H1 (cell line): ENCODE measurements around the gene SMCHD1. TPM values are rescaled to one million over a fixed set of nuclear protein-coding genes. Genes with fewer than 3 reads are reported as not detected.

ENCODE experiments used
- CHD2 ChIP-seq: IDR thresholded peaks from 2 replicates; pipeline ENCODE4 v1.6.1; 2012; ENCODE audit warnings: low read length, improper control_type of control experiment
- GABPA ChIP-seq: IDR thresholded peaks from 2 replicates; pipeline ENCODE4 v1.6.1; 2011; ENCODE audit warnings: mild to moderate bottlenecking, low read length, moderate library complexity, borderline replicate concordance; ENCODE audit not compliant: insufficient read depth
- RAD21 ChIP-seq, 2 experiments: IDR thresholded peaks in 1 of 2; conservative IDR thresholded peaks in 1 of 2; 2 replicates each; pipeline ENCODE4 v1.6.1; 2011; ENCODE audit warnings: low read depth in 2 of 2, low read length in 2 of 2, improper control_type of control experiment in 1 of 2, inconsistent platforms in 1 of 2, mild to moderate bottlenecking in 1 of 2, moderate library complexity in 1 of 2
- SAP30 ChIP-seq: fragments of 300-600 bp; sonication (generic); IDR thresholded peaks from 2 replicates; pipeline ENCODE4 v1.7.1; 2012; ENCODE audit warnings: low read length, moderate library complexity, mild to moderate bottlenecking, inconsistent platforms; ENCODE audit not compliant: insufficient read depth, insufficient replicate concordance
- SP2 ChIP-seq: IDR thresholded peaks from 2 replicates; pipeline ENCODE4 v1.6.1; 2012; ENCODE audit warnings: mild to moderate bottlenecking, low read length, inconsistent platforms
- SP4 ChIP-seq: IDR thresholded peaks from 2 replicates; pipeline ENCODE4 v1.6.1; 2012; ENCODE audit warnings: low read length, inconsistent platforms
- ZNF274 ChIP-seq: IDR thresholded peaks from 2 replicates; pipeline ENCODE4 v1.7.0; 2012; ENCODE audit warnings: low read length, borderline replicate concordance; ENCODE audit errors: extremely low read depth
- polyA plus RNA-seq, 7 experiments: library from polyadenylated mRNA; depleted of rRNA in 3 of 7; stranded (reverse) in 5 of 7; unstranded in 2 of 7; fragments of >200 nt in 5 of 7; fragments of 200-250 nt in 2 of 7; gene quantifications; 1 replicate in 5 of 7; 2 replicates in 1 of 7; 4 replicates in 1 of 7; pipeline versions ENCODE4 v1.2.1 to v1.2.3, GENCODE V29; 2011 to 2013; ENCODE audit warnings: missing spikeins in 2 of 7, mixed read lengths in 2 of 7
- total RNA-seq: library from RNA; stranded (reverse); fragmentation: NEBNext Ultra II Directional; extraction: Animal tissue kit (Norgen Biotek cat#: 25700); gene quantifications from 2 replicates; pipeline ENCODE4 v1.2.1, GENCODE V29; 2021
- TF ChIP-seq, protein P1 (sequence below): IDR thresholded peaks from 2 replicates; pipeline ENCODE4 v1.6.1; 2012; ENCODE audit warnings: low read length, inconsistent platforms

The SMCHD1 gene
- total and polyA plus RNA-seq, 2 of the 8 experiments (the other 6 are each of a cell fraction or from before 2014, with no cell fraction given): 9.3 to 32.0 TPM

DNA sequence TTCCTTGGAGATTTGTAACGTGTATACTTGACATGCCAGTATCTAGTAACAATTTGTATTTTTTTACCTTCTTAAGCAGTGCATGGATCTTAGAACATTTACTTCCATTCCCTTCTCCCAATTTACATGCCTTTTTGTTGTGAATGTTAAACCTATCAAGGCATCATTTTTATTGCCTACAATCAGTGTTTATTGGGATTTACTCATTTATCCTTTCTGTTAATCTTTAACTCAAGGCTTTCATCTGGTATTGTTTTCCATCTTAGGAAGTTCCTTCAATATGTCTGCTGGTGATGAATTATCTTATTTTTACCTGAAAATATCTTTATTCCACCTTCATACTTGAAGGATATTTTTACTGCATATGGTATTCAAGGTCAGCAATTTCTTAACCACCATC is 102.8 kb downstream of the SMCHD1 start (continued):
- TF ChIP-seq, protein P1, sequence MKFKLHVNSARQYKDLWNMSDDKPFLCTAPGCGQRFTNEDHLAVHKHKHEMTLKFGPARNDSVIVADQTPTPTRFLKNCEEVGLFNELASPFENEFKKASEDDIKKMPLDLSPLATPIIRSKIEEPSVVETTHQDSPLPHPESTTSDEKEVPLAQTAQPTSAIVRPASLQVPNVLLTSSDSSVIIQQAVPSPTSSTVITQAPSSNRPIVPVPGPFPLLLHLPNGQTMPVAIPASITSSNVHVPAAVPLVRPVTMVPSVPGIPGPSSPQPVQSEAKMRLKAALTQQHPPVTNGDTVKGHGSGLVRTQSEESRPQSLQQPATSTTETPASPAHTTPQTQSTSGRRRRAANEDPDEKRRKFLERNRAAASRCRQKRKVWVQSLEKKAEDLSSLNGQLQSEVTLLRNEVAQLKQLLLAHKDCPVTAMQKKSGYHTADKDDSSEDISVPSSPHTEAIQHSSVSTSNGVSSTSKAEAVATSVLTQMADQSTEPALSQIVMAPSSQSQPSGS: no peak
- no peak for TF ChIP-seq RAD21 (IDR thresholded peaks at IDR 0.05 in 1 of 2, conservative IDR thresholded peaks at IDR 0.05 in 1 of 2; ENCODE audit: low read depth in 2 of 2, low read length in 2 of 2)
- no peak for TF ChIP-seq CHD2
- no peak for TF ChIP-seq SP2
- no peak for TF ChIP-seq SAP30
- TF ChIP-seq SP4: no peak
- TF ChIP-seq ZNF274: no peak
- no peak for TF ChIP-seq GABPA
- TF ChIP-seq, all 59 proteins: peak for 0
